Neuronal stem cell (in vitro differentiated cells): Measurements from ENCODE around the gene KRABD2.
"Not testable (repeated sequence)": the region's sequence is repeated elsewhere in the genome, so short reads cannot be mapped to it uniquely, and the experiment has no call there.

ENCODE experiments used
- DNase-seq: peaks from one replicate; pipeline ENCODE4 v3.0.0-alpha.2; 2013; ENCODE audit warnings: low spot score
- H2AFZ ChIP-seq: one replicate; pipeline ENCODE4 v1.6.1; 2013; ENCODE audit warnings: mild to moderate bottlenecking, low read length, inconsistent platforms
- H2AK5ac ChIP-seq: 2 replicates; pipeline ENCODE4 v1.6.1; 2013; ENCODE audit warnings: low read depth, mild to moderate bottlenecking, inconsistent platforms, low read length, moderate library complexity, mixed read lengths
- H2BK120ac ChIP-seq: 2 replicates; pipeline ENCODE4 v1.6.1; 2013; ENCODE audit warnings: low read depth, mild to moderate bottlenecking, inconsistent platforms, low read length, moderate library complexity, mixed read lengths
- H2BK12ac ChIP-seq: one replicate; pipeline ENCODE4 v1.6.1; 2013; ENCODE audit warnings: low read length, inconsistent platforms
- H2BK15ac ChIP-seq: 2 replicates; pipeline ENCODE4 v1.6.1; 2013; ENCODE audit warnings: mild to moderate bottlenecking, low read length, inconsistent platforms, mixed read lengths
- H2BK5ac ChIP-seq: one replicate; pipeline ENCODE4 v1.6.1; 2013; ENCODE audit warnings: inconsistent platforms, mild to moderate bottlenecking, low read length, moderate library complexity
- H3K14ac ChIP-seq: one replicate; pipeline ENCODE4 v1.6.1; 2013; ENCODE audit warnings: low read length, inconsistent platforms
- H3K18ac ChIP-seq: 2 replicates; pipeline ENCODE4 v1.6.1; 2013; ENCODE audit warnings: low read length, inconsistent platforms
- H3K23ac ChIP-seq: 2 replicates; pipeline ENCODE4 v1.6.1; 2013; ENCODE audit warnings: low read depth, mild to moderate bottlenecking, mixed read lengths, low read length, inconsistent platforms; ENCODE audit not compliant: poor library complexity
- H3K27ac ChIP-seq: replicated peaks from 3 replicates; pipeline ENCODE4 v1.5.1; 2013; ENCODE audit warnings: low read length, inconsistent platforms
- H3K27me3 ChIP-seq, 3 experiments: 2 replicates each; pipeline ENCODE4 v1.6.1; 2013; ENCODE audit warnings: low read length in 3 of 3, mild to moderate bottlenecking in 2 of 3, inconsistent platforms in 1 of 3, low read depth in 1 of 3, mixed read lengths in 1 of 3, moderate library complexity in 1 of 3; ENCODE audit not compliant: control insufficient read depth in 3 of 3, insufficient read depth in 3 of 3
- H3K36me3 ChIP-seq, 2 donors: replicated peaks in 1 of 2; 2 replicates each; pipeline ENCODE4 v1.6.1; 2013; ENCODE audit warnings: low read length in 2 of 2; ENCODE audit not compliant: control insufficient read depth in 2 of 2, insufficient read depth in 2 of 2
- H3K4ac ChIP-seq: 2 replicates; pipeline ENCODE4 v1.6.1; 2013; ENCODE audit warnings: inconsistent platforms, mild to moderate bottlenecking, low read length, moderate library complexity
- H3K4me1 ChIP-seq, 2 donors: 1 replicate in 1 of 2; 2 replicates in 1 of 2; pipeline ENCODE4 v1.6.1; 2013; ENCODE audit warnings: low read length in 2 of 2, low read depth in 1 of 2; ENCODE audit not compliant: control insufficient read depth in 2 of 2, insufficient read depth in 1 of 2
- H3K4me2 ChIP-seq: one replicate; pipeline ENCODE4 v1.6.1; 2013; ENCODE audit warnings: mild to moderate bottlenecking, low read length, inconsistent platforms; ENCODE audit not compliant: insufficient read depth, poor library complexity, severe bottlenecking
- H3K4me3 ChIP-seq, 2 donors: 2 replicates each; pipeline ENCODE4 v1.5.1; 2013; ENCODE audit warnings: low read length in 2 of 2, mild to moderate bottlenecking in 2 of 2, inconsistent platforms in 1 of 2, moderate library complexity in 1 of 2
- H3K79me1 ChIP-seq: one replicate; pipeline ENCODE4 v1.6.1; 2013; ENCODE audit warnings: low read depth, mild to moderate bottlenecking, inconsistent platforms, low read length, moderate library complexity
- H3K9ac ChIP-seq: one replicate; pipeline ENCODE4 v1.6.1; 2013; ENCODE audit warnings: mild to moderate bottlenecking, low read depth, low read length, inconsistent platforms; ENCODE audit not compliant: poor library complexity
- H3K9me3 ChIP-seq, 2 donors: replicated peaks in 1 of 2; 2 replicates each; pipeline versions ENCODE3 to v1.6.1; 2013; ENCODE audit warnings: low read length in 2 of 2, mild to moderate bottlenecking in 2 of 2, inconsistent platforms in 1 of 2, low read depth in 1 of 2, mixed read lengths in 1 of 2, moderate library complexity in 1 of 2; ENCODE audit not compliant: control insufficient read depth in 2 of 2, insufficient read depth in 1 of 2
- H4K8ac ChIP-seq: one replicate; pipeline ENCODE4 v1.6.1; 2013; ENCODE audit warnings: low read depth, mild to moderate bottlenecking, inconsistent platforms, low read length, moderate library complexity
- H4K91ac ChIP-seq: one replicate; pipeline ENCODE4 v1.6.1; 2013; ENCODE audit warnings: low read length, low read depth, mild to moderate bottlenecking, inconsistent platforms; ENCODE audit not compliant: poor library complexity
- WGBS, 2 donors: extraction: QIAGEN DNeasy Blood & Tissue Kit; methylation state at CpG; one replicate each; pipeline ENCODE4 v1.1.7; 2013; ENCODE audit warnings: missing lambda C conversion rate in 2 of 2, mixed read lengths in 1 of 2; ENCODE audit not compliant: insufficient read length in 2 of 2, insufficient replicate concordance in 1 of 2; ENCODE audit errors: extremely low coverage in 2 of 2; 5-methylcytosine and 5-hydroxymethylcytosine counted together

KRABD2 gene

DNA sequence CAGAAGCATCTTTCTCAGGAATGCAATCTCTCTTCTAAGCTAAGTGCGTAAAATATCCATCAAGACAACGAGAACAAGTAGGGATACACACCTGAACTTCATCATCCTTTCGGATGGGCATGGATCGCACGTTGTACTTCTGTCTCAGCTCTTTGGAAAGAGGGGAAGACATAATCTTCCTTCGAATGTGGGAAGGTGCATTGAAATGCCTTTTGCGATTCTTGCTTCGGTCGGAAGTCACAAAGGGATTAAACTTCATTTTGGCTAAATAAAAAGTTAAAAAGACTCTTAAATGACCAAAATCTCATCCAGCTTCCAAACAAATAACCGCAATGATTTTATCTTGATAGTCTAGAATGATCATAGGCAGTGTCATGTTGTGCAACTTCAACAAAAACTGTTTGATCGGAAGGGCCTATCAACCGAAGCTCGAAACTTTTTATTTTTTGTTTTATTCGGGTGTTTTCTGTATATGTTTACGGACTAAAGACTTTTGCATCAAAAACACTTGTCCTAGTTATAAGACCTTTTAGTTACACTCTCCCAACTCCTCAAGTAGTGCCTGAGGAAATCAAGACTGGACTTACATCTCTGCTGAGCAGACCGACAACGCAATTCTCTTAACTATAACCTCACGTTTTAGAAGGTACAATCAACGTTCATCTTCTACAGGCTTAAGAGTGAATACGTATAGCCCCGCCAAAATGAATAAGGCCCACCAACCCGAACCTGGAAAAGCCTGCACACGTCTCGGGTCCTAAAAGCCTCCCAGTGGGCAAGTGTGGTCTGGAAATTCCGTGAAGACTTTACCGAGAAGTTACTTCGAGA is 5.8 kb upstream of the KRABD2 start:
- no peak overlapping the region for H4K8ac ChIP-seq
- DNase-seq: no peak

DNA sequence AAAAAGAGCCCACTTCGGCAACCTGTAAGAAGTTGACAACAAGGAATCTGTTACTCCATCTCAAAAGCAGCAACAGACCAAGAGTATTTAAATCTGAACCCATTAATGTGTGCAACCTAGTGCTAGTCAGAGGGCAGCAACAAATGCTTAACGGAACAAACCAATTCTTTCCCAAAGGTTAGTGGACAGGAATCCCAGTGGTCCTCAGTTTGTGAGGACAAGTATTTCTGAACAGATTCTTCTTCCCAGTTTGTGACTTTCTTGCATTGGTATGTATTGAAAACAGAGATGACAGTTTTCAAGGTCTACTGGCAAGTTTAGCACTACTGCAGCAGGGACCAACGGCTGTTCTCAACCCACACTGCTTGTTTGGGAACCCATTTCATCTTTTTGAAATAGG is 3.5 kb upstream of the KRABD2 start:
- Histone ChIP-seq H2AFZ (no peak overlapping the region), H3K4me2 (no peak overlapping the region), H3K27me3 (no peaks in the 10 kb centered on the region), H3K9ac (no peak overlapping the region), H3K14ac (no peak overlapping the region), H3K27ac (no peak overlapping the region), H3K36me3 (peaks cover 29 to 60% of the 10 kb centered on the region in 2 donors), H3K23ac (no peak overlapping the region), H2BK5ac (no peak overlapping the region), H3K18ac (no peak overlapping the region), H2BK15ac (no peak overlapping the region), H3K4me3 (no peak overlapping the region), H3K9me3 (no peaks in the 10 kb centered on the region), H4K91ac (no peak overlapping the region), H3K79me1 (peaks cover 2% of the 10 kb centered on the region), H2AK5ac (no peak overlapping the region), H3K4ac (no peak overlapping the region), H2BK12ac (no peak overlapping the region), H3K4me1 (peaks cover 7 to 12% of the 10 kb centered on the region in 2 donors), H4K8ac (no peak overlapping the region), H2BK120ac (no peak overlapping the region)
- DNase-seq: no peak
- no CpG with 5 or more reads among the region's 3 CpGs for WGBS, 2 donors

More for the DNA sequence above, 5.8 kb upstream of the KRABD2 start:
- no peak overlapping the region for H3K27ac ChIP-seq
- H2BK12ac ChIP-seq: no peak overlapping the region
- no peak overlapping the region for H3K18ac ChIP-seq
- H3K9ac ChIP-seq: no peak overlapping the region
- no peak overlapping the region for H2BK15ac ChIP-seq
- H2BK120ac ChIP-seq: no peak overlapping the region
- peaks cover 29 to 49% of the 10 kb centered on the region in 2 donors for H3K36me3 ChIP-seq
- H3K4me1 ChIP-seq: peaks cover 5 to 7% of the 10 kb centered on the region in 2 donors
- H3K23ac ChIP-seq: no peak overlapping the region
- H3K9me3 ChIP-seq: no peaks in the 10 kb centered on the region
- no peak overlapping the region for H3K4ac ChIP-seq
- no peaks in the 10 kb centered on the region for H3K27me3 ChIP-seq
- H3K79me1 ChIP-seq: no peaks in the 10 kb centered on the region
- H2AK5ac ChIP-seq: no peak overlapping the region
- peak overlapping the region; percentile 87 to 88 for H3K4me3 ChIP-seq
- H2BK5ac ChIP-seq: no peak overlapping the region
- peak overlapping the region; percentile 55 for H3K4me2 ChIP-seq
- WGBS, 2 donors: no CpG with 5 or more reads among the region's 27 CpGs
- H4K91ac ChIP-seq: no peak overlapping the region
- H2AFZ ChIP-seq: no peak overlapping the region
- no peak overlapping the region for H3K14ac ChIP-seq

DNA sequence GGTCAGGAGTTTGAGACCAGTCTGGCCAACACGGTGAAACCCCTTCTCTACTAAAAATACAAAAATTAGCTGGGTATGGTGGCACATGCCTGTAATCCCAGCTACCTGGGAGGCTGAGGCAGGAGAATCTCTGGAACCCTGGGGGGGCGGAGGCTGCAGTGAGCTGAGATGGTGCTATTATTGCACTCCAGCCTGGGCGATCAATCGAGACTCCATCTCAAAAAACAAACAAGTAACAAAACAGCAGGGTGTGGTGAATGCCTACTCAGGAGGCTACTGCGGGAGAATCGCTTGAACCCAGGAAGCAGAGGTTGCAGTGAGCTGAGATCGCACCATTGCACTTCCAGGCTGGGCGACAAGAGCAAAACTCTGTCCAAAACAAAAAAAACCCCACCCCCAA is 1.6 kb upstream of the KRABD2 start:
- H3K23ac ChIP-seq, H3K9ac ChIP-seq, H2BK120ac ChIP-seq, H3K18ac ChIP-seq, H2BK5ac ChIP-seq, DNase-seq, H3K27me3 ChIP-seq, H2AFZ ChIP-seq, H3K4me2 ChIP-seq, H3K79me1 ChIP-seq, H2BK15ac ChIP-seq, H3K14ac ChIP-seq, H4K8ac ChIP-seq, H2BK12ac ChIP-seq, H2AK5ac ChIP-seq, H3K27ac ChIP-seq, H4K91ac ChIP-seq, H3K4me3 ChIP-seq, H3K9me3 ChIP-seq, H3K4ac ChIP-seq: not testable (repeated sequence)
- H3K36me3 ChIP-seq: peaks cover 29 to 60% of the 10 kb centered on the region in 2 donors
- peaks cover 7 to 12% of the 10 kb centered on the region in 2 donors for H3K4me1 ChIP-seq
- no CpG with 5 or more reads among the region's 8 CpGs for WGBS, 2 donors

DNA sequence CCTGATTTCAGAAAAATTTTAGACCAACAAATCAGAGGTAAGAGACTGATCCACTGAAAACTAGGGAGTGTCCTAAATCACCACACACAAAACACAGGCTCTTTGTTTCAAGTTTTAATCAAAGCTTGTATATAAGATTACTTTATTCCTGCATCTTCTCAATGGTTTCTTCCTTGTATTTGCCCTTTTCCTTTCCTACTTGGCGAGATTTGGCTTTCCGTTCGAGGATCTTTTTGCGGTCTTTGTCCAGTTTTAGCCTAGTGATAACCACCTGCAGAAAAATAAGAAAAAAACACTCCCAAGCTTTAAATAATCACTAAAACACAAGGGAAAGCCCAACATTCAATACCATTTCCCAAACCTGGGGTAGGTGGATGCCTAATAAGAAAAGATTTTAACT is 918 bp upstream of the KRABD2 start:
- H3K23ac ChIP-seq: no peak overlapping the region
- H3K79me1 ChIP-seq: peaks cover 2% of the 10 kb centered on the region
- no peak overlapping the region for H2BK120ac ChIP-seq
- no peak overlapping the region for H3K14ac ChIP-seq
- no CpG with 5 or more reads among the region's 4 CpGs for WGBS, 2 donors
- no peak overlapping the region for H4K8ac ChIP-seq
- no peaks in the 10 kb centered on the region for H3K27me3 ChIP-seq
- H3K27ac ChIP-seq: no peak overlapping the region
- H3K4me3 ChIP-seq: no peak overlapping the region
- no peak overlapping the region for H3K4me2 ChIP-seq
- H3K9me3 ChIP-seq: no peaks in the 10 kb centered on the region
- H3K4me1 ChIP-seq: peaks cover 7 to 12% of the 10 kb centered on the region in 2 donors
- H2BK5ac ChIP-seq: no peak overlapping the region
- H2BK12ac ChIP-seq: no peak overlapping the region
- peaks cover 29 to 63% of the 10 kb centered on the region in 2 donors for H3K36me3 ChIP-seq
- H3K18ac ChIP-seq: no peak overlapping the region
- H3K4ac ChIP-seq: no peak overlapping the region
- no peak overlapping the region for H3K9ac ChIP-seq
- H2AFZ ChIP-seq: no peak overlapping the region
- no peak overlapping the region for H4K91ac ChIP-seq
- no peak for DNase-seq
- no peak overlapping the region for H2BK15ac ChIP-seq
- no peak overlapping the region for H2AK5ac ChIP-seq
